ENCODE measurements around the gene TMEM184B. TPM values are rescaled to one million over a fixed set of nuclear protein-coding genes. Genes with fewer than 3 reads are reported as not detected.

The TMEM184B gene
- total RNA-seq, 2 donors from 2014 or later, result 55.4 to 57.6 TPM

DNA sequence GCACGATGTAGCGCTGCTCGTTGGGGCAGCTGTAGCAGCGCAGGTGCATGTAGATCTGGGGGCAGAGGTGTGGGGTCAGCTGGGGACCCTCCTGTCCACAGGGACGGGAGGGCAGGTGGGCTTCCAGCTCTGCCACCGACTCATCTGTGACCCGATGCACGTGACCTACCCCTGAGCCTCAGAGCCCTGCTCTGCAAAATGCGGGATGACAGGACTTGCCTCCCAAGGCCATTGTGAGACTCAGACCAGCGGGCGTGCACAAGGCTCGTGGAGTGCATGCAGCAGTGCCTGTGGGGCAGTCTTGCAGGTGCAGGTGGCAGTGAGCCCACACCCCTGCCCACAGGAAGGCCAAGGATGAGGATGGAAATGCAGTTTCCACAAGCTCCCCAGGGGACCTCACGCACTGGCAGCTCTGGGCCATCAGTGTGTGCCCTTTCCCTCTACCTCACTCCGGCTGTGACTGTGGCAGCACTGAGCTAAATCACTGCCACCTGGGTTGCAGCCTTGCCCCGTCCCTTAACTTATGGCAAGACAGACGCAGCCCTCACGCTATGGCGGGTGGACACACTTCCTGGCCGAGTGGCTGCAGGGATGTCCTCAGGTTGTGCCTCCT, 26.7 kb downstream of the TMEM184B start:
- H3K9ac ChIP-seq (ENCODE audit: extremely low read depth, low read length, poor library complexity, severe bottlenecking), result no peak overlapping the region
- DNase-seq, result no peak
- H3K36me3 ChIP-seq (ENCODE audit: control insufficient read depth, insufficient read depth, low read length), result peaks cover 13% of the 10 kb centered on the region
- Mint-ChIP-seq H3K4me3 (no peak overlapping the region), H3K27ac (no peak overlapping the region), H3K4me1 (peaks cover under 1% of the 10 kb centered on the region), H3K36me3 (ENCODE audit: low read depth) (peaks cover 49% of the 10 kb centered on the region), H3K27me3 (ENCODE audit: insufficient read depth) (no peaks in the 10 kb centered on the region), H3K9me3 (peaks cover 2% of the 10 kb centered on the region)
- no peaks in the 10 kb centered on the region for H3K4me1 ChIP-seq (ENCODE audit: control insufficient read depth, insufficient read depth, low read length)
- H3K27me3 ChIP-seq (ENCODE audit: control insufficient read depth, insufficient read depth, low read length, poor library complexity, severe bottlenecking), result no peaks in the 10 kb centered on the region
- 94 to 98% methylated on average over 14 to 19 of the region's 19 CpGs for WGBS, 2 experiments (ENCODE audit: insufficient coverage in 1 of 2, insufficient read length in 1 of 2)
- TF ChIP-seq CTCF (conservative IDR thresholded peaks at IDR 0.05), result no peak
- H3K27ac ChIP-seq (ENCODE audit: low read depth, low read length), result no peak overlapping the region
- H3K9me3 ChIP-seq (ENCODE audit: control insufficient read depth, low read length), result no peaks in the 10 kb centered on the region
- H3K4me3 ChIP-seq (ENCODE audit: low read length), result no peak overlapping the region

- Histone ChIP-seq H3K36me3 (ENCODE audit: control insufficient read depth, insufficient read depth, low read length) (peaks cover 13% of the 10 kb centered on the region), H3K4me3 (ENCODE audit: low read length) (no peak overlapping the region), H3K9me3 (ENCODE audit: control insufficient read depth, low read length) (no peaks in the 10 kb centered on the region), H3K4me1 (ENCODE audit: control insufficient read depth, insufficient read depth, low read length) (peaks cover 6% of the 10 kb centered on the region), H3K9ac (ENCODE audit: extremely low read depth, low read length, poor library complexity, severe bottlenecking) (no peak overlapping the region), H3K27me3 (ENCODE audit: control insufficient read depth, insufficient read depth, low read length, poor library complexity, severe bottlenecking) (no peaks in the 10 kb centered on the region), H3K27ac (ENCODE audit: low read depth, low read length) (no peak overlapping the region)
- TF ChIP-seq CTCF (conservative IDR thresholded peaks at IDR 0.05), result no peak
- 91 to 100% methylated on average over 2 to 4 of the region's 4 CpGs for WGBS, 2 experiments (ENCODE audit: insufficient coverage in 1 of 2, insufficient read length in 1 of 2)
- Mint-ChIP-seq H3K4me3 (no peak overlapping the region), H3K27me3 (ENCODE audit: insufficient read depth) (no peaks in the 10 kb centered on the region), H3K36me3 (ENCODE audit: low read depth) (peaks cover 31% of the 10 kb centered on the region), H3K27ac (no peak overlapping the region), H3K9me3 (no peaks in the 10 kb centered on the region), H3K4me1 (peaks cover 19% of the 10 kb centered on the region)
- DNase-seq, result no peak
These were observed 28.7 kb downstream of the TMEM184B start for GRCh38 chr22:38244106-38244505.

DNA sequence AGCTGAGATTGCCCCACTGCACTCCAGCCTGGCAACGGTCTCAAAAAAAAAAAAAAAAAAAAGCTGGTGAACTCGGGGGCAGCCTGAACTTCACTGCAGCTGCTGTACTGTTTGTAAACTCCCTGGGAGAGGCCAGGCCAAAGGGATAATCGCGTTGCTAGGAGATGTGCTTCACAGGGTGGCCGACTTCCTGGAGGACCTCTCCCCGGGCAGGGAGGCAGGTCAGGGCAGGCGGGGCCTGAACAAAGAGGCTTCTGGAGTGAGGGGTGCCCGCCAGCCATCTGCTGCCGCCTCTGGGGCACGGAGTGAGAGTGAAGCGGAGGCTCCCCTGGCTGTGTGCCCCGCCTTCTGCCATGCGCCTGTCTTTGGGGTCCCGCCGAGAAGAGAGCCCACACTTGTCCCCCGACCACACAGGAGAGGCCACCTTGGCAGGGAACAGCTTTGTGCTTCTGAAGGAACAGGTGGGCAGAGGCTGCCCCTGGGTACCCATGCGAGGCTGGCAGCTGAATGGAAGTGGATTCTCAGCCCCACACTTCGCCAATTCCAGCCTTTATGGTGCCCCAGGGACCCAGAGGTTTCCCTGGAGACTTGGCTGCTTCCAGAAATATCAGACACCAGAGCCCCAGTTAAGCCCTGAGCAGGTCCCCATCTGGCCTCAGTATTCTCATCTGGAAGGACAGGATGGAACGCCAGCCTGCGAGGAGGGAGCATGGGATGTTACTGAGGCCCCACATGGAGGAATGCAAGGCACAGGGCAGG, 29.6 kb downstream of the TMEM184B start:
- H3K27ac Mint-ChIP-seq, result no peak overlapping the region
- no peak overlapping the region for H3K4me3 Mint-ChIP-seq
- Histone ChIP-seq H3K4me3 (ENCODE audit: low read length) (no peak overlapping the region), H3K9me3 (ENCODE audit: control insufficient read depth, low read length) (no peaks in the 10 kb centered on the region), H3K4me1 (ENCODE audit: control insufficient read depth, insufficient read depth, low read length) (peaks cover 6% of the 10 kb centered on the region), H3K27me3 (ENCODE audit: control insufficient read depth, insufficient read depth, low read length, poor library complexity, severe bottlenecking) (no peaks in the 10 kb centered on the region), H3K9ac (ENCODE audit: extremely low read depth, low read length, poor library complexity, severe bottlenecking) (no peak overlapping the region), H3K27ac (ENCODE audit: low read depth, low read length) (peak overlapping the region; percentile 92), H3K36me3 (ENCODE audit: control insufficient read depth, insufficient read depth, low read length) (peaks cover 13% of the 10 kb centered on the region)
- peaks cover 26% of the 10 kb centered on the region for H3K36me3 Mint-ChIP-seq (ENCODE audit: low read depth)
- H3K4me1 Mint-ChIP-seq, result peaks cover 24% of the 10 kb centered on the region
- WGBS, 2 experiments (ENCODE audit: insufficient coverage in 1 of 2, insufficient read length in 1 of 2), result 81 to 84% methylated on average over 13 to 20 of the region's 20 CpGs
- H3K27me3 Mint-ChIP-seq (ENCODE audit: insufficient read depth), result no peaks in the 10 kb centered on the region
- no peaks in the 10 kb centered on the region for H3K9me3 Mint-ChIP-seq
- TF ChIP-seq CTCF (conservative IDR thresholded peaks at IDR 0.05), result no peak
- no peak for DNase-seq
